H4 (cell line): ENCODE measurements around the gene CADPS2. TPM values are rescaled to one million over a fixed set of nuclear protein-coding genes. Genes with fewer than 3 reads are reported as not detected.

Source experiments
- DNase-seq: peaks from one replicate; pipeline ENCODE4 v3.0.0-alpha.2; 2015; ENCODE audit warnings: low spot score
- total RNA-seq: library from RNA; depleted of rRNA; stranded (reverse); fragments of >200 nt; shearing (Covaris generic); gene quantifications from 2 replicates; pipeline ENCODE4 v1.2.3, GENCODE V29; 2014

The CADPS2 gene
- total RNA-seq, 1 experiment from 2014 or later, result 23.3 TPM

DNA sequence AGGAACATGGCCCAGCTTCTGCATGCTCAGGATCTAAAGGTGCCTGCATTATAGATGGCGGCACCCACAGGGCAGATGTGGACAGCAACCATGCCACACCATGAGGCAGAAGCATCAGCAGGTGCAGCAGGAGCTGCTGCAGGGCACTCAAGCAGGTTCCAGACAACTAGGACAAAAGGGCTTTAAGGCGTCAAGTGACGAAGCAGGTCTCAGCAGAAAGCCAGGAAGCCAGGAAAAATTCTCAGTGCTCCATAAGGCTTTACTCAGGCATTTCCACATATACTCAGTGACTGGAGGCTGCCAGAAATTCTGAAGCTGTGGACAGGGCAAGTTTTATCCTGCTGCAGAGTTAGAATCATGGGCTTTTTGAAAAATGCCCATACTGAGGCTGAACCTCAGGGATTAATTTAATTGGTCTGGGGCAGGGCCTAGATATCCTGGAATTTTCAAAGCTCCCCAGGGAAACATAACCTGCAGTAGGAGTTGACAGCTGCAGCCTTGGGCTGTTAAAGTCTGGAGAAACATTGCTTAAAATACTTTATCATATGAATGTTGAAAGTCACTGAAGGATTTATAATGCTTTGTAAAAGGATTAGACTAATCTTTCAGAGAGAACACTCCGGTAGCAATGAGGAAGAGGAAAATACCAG is 115.4 kb downstream of the CADPS2 start:
- no peak for DNase-seq

DNA sequence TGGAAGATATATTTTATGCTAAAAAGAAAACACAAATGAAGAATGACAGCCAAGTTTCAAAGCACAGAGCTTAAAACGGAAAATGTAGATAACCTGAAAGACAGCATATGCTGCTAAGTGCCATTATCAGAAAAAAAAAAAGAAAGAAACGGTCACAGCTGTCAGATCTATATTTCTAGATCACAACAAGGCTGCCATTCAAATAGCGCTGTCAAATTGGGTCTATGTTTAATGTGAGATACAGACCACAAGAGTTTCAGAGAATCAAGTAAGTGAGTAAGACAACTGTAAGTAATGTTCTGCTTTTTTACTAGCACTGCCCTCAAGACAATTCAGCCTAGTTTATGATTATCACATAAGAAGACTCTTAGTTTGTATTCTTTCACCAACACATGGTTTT is 117.4 kb downstream of the CADPS2 start:
- DNase-seq, result no peak

DNA sequence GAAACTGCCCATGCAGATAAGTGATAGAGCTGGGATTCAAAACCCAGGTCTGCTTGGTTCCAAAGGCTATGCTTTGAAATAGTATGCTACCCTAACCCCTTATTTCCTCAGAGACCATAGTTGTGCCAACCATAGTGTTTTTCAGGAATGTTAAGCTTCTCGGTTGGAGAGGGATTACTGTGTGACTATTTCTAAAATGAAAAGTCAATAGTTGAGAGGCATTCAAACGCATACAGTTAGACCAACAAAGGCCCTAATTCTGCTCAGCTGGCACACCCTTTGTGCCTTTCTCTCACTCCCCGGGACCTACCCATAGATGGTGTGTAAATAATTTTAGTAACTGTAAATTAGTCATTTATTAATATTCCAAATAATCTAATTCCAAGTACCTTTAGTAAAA is 118.9 kb downstream of the CADPS2 start:
- DNase-seq, result no peak

DNA sequence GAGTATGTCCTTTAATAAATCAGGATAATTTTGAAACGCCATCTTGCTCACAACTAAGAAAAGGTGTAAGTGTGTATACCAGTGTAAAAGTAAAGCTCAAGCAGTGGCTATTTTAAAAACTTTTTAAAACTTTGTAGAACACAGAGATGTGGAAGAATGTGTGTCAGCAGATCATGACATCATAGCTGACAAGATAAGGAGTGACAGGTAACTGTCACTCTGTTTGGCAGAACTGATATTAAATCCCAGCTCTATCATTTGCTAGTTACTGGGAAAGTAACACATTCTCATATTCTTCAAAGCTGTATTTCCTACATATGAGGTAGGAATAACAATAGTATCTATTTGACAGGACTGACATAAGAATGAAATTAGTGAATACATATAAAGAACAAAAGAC is 119.7 kb downstream of the CADPS2 start:
- DNase-seq, result no peak

DNA sequence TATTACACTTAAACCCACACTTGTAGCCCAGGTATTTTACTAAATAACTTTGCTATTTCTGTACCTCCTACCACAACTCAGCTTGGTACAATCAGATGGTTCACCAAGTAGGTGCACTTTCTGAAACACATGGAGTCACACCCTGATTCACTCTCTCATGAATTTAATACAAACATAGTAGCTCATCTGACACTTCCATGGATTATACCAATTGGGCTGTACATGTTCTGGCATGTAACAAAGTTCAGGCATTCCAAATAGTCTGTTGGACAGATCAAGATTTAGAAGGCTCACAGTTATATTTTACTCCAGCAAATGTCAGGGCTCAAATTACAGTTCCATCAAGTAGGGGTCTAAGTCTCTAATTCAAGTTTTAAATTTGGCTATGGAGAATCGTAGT is 121.4 kb downstream of the CADPS2 start:
- DNase-seq, result no peak

DNA sequence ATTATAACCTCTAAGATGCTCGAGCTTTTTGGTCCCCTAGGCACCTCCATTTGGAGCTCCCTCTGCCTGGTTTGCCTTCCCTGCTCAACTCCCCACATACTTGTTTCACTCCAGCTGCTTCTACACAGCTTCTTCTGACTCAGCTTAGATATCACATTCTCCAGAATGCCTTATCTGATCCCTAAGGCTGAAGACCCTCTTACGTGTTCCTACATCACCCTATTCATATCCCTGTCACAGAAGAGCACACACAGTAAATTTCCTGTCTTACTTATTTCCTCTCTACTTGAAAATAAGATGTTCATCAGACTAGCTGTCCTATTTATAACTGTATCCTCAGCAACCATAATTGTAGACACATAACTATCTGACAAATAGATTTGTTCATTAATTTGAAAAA is 122.2 kb downstream of the CADPS2 start:
- DNase-seq, result no peak

DNA sequence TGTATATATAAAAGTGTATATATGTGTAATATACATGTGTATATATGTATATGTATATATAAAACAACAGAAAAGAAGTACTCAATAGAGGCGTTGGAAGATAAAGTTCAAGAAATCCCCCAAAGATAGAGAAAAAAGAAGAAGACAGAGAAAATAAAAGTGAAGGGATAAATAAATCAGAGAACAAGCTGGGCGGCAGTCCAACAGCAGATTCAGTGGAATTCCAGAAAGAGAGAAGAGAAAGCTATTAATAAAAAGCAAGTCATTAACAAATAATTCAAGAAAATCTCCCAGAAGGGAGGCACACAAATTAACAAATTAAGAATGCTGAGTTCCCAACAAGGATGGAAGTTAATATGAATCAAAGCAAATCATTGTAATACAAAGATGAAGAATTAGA is 124.2 kb downstream of the CADPS2 start:
- no peak for DNase-seq

DNA sequence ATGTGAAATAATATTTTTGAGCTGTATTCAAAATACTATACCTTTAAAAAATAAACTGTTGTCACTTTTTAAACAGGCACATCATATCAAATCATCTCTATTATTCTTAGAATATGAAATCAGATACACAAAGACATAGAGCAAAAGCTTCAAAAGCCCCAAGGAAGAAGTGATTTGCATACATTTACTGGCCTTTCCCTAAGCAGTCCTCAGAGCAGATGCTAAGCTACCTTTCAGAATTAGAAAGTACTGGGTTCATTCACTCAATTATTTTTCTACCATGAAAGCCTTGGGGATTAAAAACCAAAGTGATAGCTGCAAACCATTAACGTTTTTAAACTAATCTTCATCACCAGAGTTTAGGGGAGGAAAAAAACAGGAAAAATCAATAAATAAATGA is 127.8 kb downstream of the CADPS2 start:
- DNase-seq, result no peak

DNA sequence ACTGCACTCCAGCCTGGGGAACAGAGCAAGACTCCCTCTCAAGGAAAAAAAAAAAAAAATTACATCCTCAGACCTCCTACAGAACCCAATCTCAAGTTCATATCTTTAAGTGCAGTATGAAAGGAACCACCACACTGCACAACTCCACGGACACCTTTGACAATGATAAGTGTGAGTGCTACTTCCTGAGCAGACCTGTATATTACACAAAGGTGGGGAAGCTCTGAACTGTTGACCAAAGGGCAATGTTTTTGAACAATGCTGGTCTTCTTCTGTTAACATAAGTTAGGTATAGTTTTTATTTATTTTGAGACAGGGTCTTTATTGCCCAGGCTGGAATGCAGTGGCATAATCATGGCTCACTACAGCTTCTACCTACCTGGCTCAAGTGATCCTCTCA is 129.4 kb downstream of the CADPS2 start:
- DNase-seq, result no peak

DNA sequence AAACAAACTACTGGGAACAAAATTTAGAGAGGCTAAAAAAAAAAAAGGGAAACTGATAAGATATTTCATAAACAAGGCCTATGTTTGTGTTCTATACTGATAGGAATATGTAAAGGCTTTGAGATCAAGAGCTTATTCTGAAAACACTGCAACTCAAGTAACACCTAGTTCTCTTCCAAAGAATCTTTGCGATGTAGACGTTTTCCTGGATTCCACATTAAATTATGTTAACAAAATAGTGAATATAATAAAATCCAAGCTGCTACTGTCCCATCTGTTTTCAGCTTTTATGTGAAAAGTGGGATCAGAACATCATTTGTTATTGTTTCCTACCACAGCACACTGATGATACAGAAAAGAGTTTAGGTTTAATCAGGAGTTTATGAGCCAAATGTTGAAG is 130.6 kb downstream of the CADPS2 start:
- DNase-seq, result no peak

DNA sequence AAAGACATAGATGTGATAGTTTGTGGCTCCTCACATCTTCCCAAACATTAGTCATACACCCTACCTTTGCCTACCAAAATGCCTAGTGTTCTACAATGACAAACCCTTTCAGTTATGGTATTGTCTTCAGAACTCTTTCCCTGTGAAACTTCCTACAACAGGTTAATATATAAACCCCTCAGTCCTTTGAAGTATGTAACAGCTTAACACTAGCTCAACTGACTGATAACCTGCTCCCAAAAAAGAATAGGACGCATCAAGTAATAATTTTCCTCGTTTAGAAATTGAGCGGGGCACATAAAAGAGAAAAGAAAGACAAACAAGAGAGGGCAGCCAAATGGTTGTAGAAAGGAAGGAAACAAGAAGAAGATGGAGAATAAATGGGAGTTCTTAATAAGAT is 133.7 kb downstream of the CADPS2 start:
- no peak for DNase-seq

DNA sequence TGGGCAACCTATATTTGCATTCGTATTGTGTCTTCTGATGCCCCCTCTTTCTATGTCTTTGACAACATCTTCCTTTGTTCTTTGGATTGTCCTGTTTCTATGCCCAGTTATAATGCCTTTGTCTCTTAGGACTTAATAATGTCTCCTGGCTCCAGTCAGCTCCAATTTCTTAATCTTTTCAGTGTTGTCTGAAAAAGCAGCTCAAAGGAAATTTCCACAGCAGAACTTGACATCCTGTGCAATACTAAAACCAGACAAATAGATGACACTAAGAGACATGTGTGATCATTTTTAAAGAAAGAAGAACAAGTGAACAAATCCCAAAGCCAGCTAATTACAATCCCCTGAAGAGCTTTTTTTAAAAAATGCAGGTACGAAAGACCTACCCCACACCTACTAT is 135.9 kb downstream of the CADPS2 start:
- no peak for DNase-seq

DNA sequence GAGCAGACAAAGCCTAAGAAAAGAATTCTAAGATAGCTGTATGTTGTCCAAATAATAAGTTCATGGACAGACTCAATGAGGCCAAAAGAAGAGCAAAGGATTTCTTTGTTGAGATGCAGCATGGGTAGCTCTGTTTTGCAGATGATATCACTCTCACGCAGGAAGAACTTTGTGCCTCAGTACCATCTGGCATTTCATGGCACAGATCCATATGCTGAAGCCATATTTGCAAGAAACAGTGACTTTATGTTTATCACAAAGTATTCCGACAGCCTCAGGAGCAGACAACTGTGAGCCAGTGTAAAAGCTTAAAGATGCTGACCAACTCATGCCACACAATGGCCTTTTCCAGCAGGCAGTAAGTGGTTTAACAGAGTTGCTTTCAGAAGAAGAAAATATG is 138.1 kb downstream of the CADPS2 start:
- DNase-seq, result no peak

DNA sequence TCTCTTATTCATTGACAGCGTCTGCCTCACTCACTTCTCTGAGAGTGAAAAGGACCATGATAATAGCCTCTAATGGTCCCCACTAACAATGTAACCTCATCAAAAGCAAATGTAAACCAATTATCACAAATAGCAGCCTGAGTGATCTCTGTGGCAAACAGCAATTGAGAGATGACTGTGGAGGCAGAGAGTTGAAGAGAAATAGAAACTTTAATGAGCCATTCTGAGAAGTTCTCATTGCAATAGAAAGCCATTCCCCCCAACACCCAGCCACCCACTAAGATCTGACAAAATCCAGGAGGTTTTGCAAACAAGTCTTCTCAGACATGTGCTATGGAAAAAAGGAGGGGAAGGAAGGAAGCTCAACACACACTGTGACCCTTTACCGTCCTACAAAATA is 139.3 kb downstream of the CADPS2 start:
- no peak for DNase-seq

DNA sequence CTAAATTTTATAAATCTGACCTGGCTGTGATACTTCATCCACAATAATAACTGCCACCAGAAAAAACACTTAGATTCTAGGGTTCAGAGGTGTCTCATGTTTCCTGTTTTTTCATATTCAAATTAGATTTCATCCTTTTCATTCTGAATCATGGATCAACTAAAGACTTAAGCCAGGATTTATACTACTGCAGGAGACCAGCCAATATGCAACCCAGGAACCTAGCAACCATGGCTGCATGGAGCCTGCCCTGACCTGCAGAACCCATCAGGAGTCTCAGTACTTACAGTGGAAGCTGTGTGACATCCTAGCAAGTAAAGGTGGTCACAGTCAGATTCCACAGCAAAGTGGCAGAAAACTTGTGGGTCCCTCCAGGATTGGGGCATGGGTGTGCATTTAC is 143.0 kb downstream of the CADPS2 start:
- DNase-seq, result no peak

DNA sequence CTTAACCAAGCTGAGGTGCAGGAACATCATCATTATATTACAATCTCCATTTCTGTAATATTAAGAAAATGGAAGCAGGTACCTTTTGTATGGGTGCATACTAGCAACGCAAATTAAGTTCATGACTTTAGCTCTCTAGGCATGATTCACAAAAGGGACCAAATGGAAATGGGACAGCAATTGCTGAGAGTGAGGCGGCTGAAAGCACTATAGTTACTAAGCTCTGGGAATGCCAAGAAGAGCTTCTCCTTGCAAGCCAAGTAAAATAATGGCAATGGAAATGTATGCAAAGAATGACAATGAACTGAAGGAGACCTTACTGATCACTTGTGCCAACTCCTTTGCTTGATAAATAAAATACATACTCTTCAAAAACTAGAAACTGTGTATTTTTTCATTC is 147.3 kb downstream of the CADPS2 start:
- DNase-seq, result no peak

DNA sequence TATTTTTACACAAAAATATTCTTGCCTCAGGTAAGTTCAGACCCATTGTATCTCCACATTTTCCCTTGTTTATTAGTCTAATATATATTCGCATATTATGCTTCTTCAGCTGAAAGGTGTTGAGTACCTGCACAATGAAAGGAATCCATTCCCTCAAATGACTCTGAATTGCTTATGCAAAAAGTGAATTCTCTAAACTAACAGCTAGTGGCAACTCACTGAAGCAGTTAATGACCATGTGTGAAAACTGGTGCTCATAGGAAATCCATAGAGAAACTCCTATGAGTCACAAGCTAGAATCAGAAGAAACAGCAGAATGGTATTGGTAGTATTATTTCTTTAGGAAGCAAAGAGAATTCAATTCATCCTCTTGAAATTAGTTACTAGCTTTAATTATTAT is 150.1 kb downstream of the CADPS2 start:
- no peak for DNase-seq

DNA sequence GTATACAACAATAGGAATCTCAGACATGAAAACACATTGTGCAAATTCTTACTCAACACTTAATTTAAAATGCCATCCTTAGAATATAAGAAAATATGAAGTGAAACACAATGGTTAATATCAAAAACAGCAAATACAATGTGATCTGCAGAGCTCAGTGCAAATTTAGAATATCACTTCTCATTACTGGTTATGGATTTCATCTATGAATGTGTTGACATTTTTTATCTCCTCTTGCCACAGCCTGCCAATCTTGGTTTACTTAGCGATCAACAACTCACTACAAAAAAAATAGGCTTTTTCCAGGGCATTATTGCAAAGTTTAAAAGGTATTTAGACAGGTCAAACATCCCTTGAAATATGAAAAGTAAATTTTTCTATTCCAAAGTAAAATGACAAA is 158.5 kb downstream of the CADPS2 start:
- no peak for DNase-seq

DNA sequence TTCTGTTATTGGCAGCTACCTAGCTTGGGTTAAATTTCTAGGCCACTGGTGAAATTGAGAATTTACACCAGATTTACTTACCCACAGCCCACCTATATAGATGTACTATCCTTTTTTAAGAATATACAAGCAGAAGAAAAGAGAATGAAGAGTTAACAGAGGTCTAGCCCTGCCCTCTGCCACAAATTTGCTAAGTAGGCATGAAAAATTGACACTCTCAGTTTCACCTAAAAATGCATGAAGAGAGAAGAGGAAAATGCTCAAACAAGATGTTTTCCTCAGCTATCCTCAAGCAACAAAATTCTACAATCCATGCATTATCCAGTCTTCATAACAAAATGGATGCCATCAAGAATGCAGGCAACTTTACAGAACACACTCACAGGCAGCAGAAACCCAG is 158.9 kb downstream of the CADPS2 start:
- no peak for DNase-seq

DNA sequence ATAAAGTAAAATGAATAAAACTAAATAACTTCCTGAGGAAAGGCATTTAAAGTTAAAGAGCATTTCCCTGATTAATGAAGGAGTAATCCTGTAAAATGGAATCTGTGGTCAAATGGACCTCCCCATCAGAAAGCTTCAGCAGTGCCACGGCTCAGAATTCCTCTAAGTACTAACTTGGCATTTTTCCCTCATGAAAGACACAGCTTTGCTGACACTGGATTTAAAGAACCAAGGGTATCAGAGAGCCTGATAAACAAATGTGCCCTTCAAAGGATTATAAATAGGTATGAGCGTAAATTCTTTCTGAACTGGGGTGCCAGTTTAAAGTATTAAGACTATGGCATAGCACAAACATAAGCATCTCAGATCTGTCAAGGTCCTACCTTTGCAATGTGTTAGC is 159.4 kb downstream of the CADPS2 start:
- DNase-seq, result no peak

DNA sequence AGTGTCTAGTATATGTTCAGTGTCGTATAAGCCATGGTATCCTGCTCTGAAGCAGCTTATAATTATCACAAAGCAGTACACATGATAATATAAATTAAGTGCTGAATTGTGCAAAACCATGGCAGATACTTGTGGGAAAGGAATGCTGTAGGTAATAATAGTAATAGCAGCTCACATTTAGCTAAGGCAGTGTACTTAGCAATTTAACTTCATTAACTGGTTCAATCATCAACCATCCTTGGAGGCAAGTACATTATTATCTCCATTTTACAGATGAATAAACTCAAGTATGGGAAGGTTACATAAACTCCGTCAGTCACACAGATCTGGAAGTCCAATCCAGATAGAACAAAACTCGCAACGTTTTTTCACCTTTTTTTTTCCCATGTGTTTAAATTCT is 161.9 kb downstream of the CADPS2 start:
- no peak for DNase-seq

DNA sequence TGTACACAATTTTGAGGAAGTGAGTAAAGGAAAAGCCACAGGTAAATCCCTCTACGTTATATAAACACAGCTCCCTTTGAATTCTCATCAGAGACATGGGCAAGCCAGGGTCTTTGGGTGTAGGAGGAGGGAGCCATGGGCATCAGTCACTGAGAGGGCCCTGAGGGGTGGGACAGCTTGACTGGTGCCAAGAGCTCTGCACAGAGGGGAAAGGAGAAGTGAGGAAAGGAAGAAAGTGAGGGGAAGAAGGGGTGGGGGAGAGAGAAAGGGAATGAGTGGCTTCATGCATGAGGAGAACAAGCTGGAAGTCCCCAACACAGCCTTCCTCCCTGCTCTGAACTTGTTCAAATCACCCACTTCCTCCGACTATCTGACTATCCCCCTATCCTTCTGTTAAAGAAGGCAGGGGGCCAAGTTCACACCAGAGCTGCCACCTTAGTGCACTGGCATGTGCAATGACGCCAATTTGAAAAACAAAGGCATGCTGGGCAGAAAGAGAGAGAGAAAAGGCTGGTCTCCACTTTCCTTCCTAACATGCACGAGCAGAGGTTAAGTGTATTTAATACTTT is 167.2 kb downstream of the CADPS2 start:
- no peak for DNase-seq

DNA sequence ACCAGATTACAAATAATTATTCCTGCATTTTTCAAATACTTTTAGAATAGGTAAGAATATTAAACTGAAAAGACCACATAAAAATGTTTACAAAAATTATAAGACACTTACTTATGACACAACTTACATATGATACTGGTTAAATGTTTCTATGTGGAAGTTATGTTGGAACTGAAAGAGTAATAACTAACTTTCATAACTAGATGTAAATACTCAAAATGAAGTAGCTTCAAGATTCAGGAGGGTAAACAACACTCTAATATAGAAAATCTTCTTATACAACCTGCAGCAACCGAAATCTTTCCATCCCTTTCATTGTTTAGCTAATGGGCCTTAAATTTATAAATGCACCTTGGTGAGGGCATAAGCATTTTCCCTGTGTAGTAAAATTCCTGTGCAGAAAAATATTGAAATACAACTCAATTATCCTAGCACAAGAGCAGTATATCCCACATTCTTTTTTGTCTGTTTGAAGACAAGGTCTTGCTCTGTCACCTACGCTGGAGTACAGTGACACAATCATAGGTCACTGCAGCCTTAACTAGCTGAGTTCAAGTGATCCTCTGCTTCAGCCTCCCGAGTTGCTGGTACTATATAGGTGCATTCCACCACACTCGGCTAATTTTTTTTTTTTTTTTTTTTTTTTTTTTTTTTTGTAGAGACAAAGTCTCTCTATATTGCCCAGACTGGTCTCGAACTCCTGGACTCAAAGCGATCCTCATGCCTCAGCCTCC is 168.7 kb downstream of the CADPS2 start:
- no peak for DNase-seq

DNA sequence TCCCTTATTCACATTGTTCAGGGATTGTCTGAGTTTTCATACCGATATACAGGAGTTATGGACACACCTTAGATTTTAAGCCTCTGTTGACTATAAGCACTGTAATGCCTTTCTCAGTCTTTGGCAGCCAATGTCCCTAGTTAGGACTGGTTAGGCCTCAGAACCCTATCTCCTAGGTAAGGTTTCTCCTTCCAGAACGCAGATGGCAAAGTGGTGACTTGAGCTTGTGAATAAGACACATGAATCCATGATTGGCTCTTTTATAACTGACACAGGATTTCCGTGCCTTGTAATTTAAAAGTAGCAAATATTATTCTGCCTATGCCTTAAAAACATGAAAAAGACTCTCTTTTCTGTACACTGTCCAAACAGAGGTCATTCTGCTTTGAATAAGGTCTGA is 171.1 kb downstream of the CADPS2 start:
- no peak for DNase-seq
